A549 (cell line): ENCODE measurements around the gene MST1.

Source experiments
- CBX2 ChIP-seq: fragments of 200-600 bp; sonication (generic); IDR thresholded peaks from 2 replicates; pipeline ENCODE4 v1.6.1; 2016; ENCODE audit warnings: low read depth, mild to moderate bottlenecking, borderline replicate concordance
- CEBPB ChIP-seq, 2 experiments: fragments of >200 bp in 1 of 2; sonication (Bioruptor Twin) in 1 of 2; formaldehyde crosslinking in 1 of 2; IDR thresholded peaks; 2 replicates each; pipeline ENCODE4 v1.6.1; 2012 to 2016
- CTCF ChIP-seq: fragments of >200 bp; sonication (Bioruptor Twin); formaldehyde crosslinking; IDR thresholded peaks from 3 replicates; pipeline ENCODE4 v1.5.1; 2016
- HOXA7 ChIP-seq: fragments of 250-450 bp; sonication (Bioruptor Pico); IDR thresholded peaks from 2 replicates; pipeline ENCODE4 v1.5.0; 2020; ENCODE audit warnings: mild to moderate bottlenecking, moderate library complexity
- POLR2A ChIP-seq: IDR thresholded peaks from 2 replicates; pipeline ENCODE4 v1.6.1; 2012; ENCODE audit warnings: mild to moderate bottlenecking, low read length
- REST ChIP-seq: fragments of 200-600 bp; sonication (generic); IDR thresholded peaks from 2 replicates; pipeline ENCODE4 v1.6.1; 2016; ENCODE audit warnings: antibody characterized with exemption, mild to moderate bottlenecking, moderate library complexity
- SMC3 ChIP-seq: fragments of >200 bp; sonication (Bioruptor Twin); formaldehyde crosslinking; IDR thresholded peaks from 3 replicates; pipeline ENCODE4 v1.6.1; 2018; ENCODE audit warnings: inconsistent platforms
- SREBF2 ChIP-seq: fragments of 450-650 bp; IDR thresholded peaks from 2 replicates; pipeline ENCODE4 v1.6.1; 2014; ENCODE audit warnings: mild to moderate bottlenecking, moderate library complexity
- TP53 ChIP-seq: fragments of 250-450 bp; sonication (Bioruptor Pico); IDR thresholded peaks from 2 replicates; pipeline ENCODE4 v1.5.0; 2021; ENCODE audit warnings: mild to moderate bottlenecking, moderate library complexity
- TF ChIP-seq, protein P1 (sequence below): fragments of 150-350 bp; IDR thresholded peaks from 2 replicates; pipeline ENCODE4 v1.6.1; 2014; ENCODE audit warnings: low read depth, mild to moderate bottlenecking, low read length

GRCh38 chr3:49646236-49646635 lies 43.0 kb downstream of the MST1 start:
- TF ChIP-seq, protein P1, sequence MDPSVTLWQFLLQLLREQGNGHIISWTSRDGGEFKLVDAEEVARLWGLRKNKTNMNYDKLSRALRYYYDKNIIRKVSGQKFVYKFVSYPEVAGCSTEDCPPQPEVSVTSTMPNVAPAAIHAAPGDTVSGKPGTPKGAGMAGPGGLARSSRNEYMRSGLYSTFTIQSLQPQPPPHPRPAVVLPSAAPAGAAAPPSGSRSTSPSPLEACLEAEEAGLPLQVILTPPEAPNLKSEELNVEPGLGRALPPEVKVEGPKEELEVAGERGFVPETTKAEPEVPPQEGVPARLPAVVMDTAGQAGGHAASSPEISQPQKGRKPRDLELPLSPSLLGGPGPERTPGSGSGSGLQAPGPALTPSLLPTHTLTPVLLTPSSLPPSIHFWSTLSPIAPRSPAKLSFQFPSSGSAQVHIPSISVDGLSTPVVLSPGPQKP: no peak
- no peak for TF ChIP-seq CBX2
- TF ChIP-seq CTCF: no peak
- no peak for TF ChIP-seq HOXA7 (CRISPR knock-in tag)
- no peak for TF ChIP-seq POLR2A
- no peak for TF ChIP-seq CEBPB (IDR thresholded peaks at IDR 0.05)
- TF ChIP-seq SREBF2: no peak
- TF ChIP-seq REST: no peak
- no peak for TF ChIP-seq TP53 (CRISPR knock-in tag)
- TF ChIP-seq SMC3: no peak
